ENCODE data around the gene SCO2. TPM values are rescaled to one million over a fixed set of nuclear protein-coding genes. Genes with fewer than 3 reads are reported as not detected.

The SCO2 gene
- polyA plus RNA-seq, 1 donor (not counting 4 experiments of a cell fraction or from before 2014, with no cell fraction given), result 1.9 TPM

- Histone ChIP-seq H2AFZ (ENCODE audit: control insufficient read depth, low read length) (no peak overlapping the region), H3K27me3 (ENCODE audit: control insufficient read depth, extremely low read depth, insufficient read depth, low read length) (no peaks in the 10 kb centered on the region), H3K9me1 (ENCODE audit: control insufficient read depth, extremely low read depth, insufficient read depth, low read length) (no peaks in the 10 kb centered on the region), H3K4me2 (ENCODE audit: control insufficient read depth, extremely low read depth, insufficient read depth, low read depth, low read length) (no peak overlapping the region), H3K36me3 (ENCODE audit: control insufficient read depth in 2 of 2, extremely low read depth in 1 of 2, insufficient read depth in 2 of 2, low read length in 2 of 2) (peaks cover 6 to 17% of the 10 kb centered on the region in 2 experiments), H3K4me1 (ENCODE audit: control insufficient read depth, extremely low read depth, insufficient read depth, low read length) (peaks cover 12% of the 10 kb centered on the region), H3K9me3 (ENCODE audit: control insufficient read depth, low read depth, low read length) (no peaks in the 10 kb centered on the region), H3K9ac (ENCODE audit: control insufficient read depth, extremely low read depth, insufficient read depth, low read length) (no peak overlapping the region), H4K20me1 (ENCODE audit: control insufficient read depth, extremely low read depth, insufficient read depth, low read length) (no peaks in the 10 kb centered on the region), H3K4me3 (ENCODE audit: control insufficient read depth in 2 of 3, extremely low read depth in 1 of 3, insufficient read depth in 2 of 3, low read depth in 1 of 3, low read length in 3 of 3) (no peak overlapping the region), H3K79me2 (ENCODE audit: control insufficient read depth, insufficient read depth, low read length) (peaks cover 11% of the 10 kb centered on the region), H3K27ac (ENCODE audit: control insufficient read depth, insufficient read depth, low read length) (no peak overlapping the region)
- no peak for TF ChIP-seq EZH2 (IDR thresholded peaks at IDR 0.05; ENCODE audit: low read length)
- TF ChIP-seq CTCF (optimal IDR thresholded peaks at IDR 0.05 in 1 of 3, IDR thresholded peaks at IDR 0.05 in 1 of 3, conservative IDR thresholded peaks at IDR 0.05 in 1 of 3; ENCODE audit: extremely low read depth in 1 of 3, insufficient read depth in 2 of 3, low read length in 3 of 3), result no peak
- FAIRE-seq, result no peak
- DNase-seq (ENCODE audit: low read depth, low spot score), result no peak
- dilution Hi-C loops (cut with MboI; ENCODE audit: extremely low pct_ligation_motif_present, low sequenced_read_pairs), result no loop called here
Measured at GRCh38 chr22:50502096-50502495, 23.3 kb downstream of the SCO2 start.

- no peak for DNase-seq (ENCODE audit: low read depth, low spot score)
- H3K9ac ChIP-seq (ENCODE audit: control insufficient read depth, extremely low read depth, insufficient read depth, low read length), result no peak overlapping the region
- H3K4me1 ChIP-seq (ENCODE audit: control insufficient read depth, extremely low read depth, insufficient read depth, low read length), result peaks cover 12% of the 10 kb centered on the region
- dilution Hi-C loops (cut with MboI; ENCODE audit: extremely low pct_ligation_motif_present, low sequenced_read_pairs), result no loop called here
- H3K4me3 ChIP-seq (ENCODE audit: control insufficient read depth in 2 of 3, extremely low read depth in 1 of 3, insufficient read depth in 2 of 3, low read depth in 1 of 3, low read length in 3 of 3), result no peak overlapping the region
- peaks cover 6 to 13% of the 10 kb centered on the region in 2 experiments for H3K36me3 ChIP-seq (ENCODE audit: control insufficient read depth in 2 of 2, extremely low read depth in 1 of 2, insufficient read depth in 2 of 2, low read length in 2 of 2)
- H2AFZ ChIP-seq (ENCODE audit: control insufficient read depth, low read length), result no peak overlapping the region
- no peaks in the 10 kb centered on the region for H3K79me2 ChIP-seq (ENCODE audit: control insufficient read depth, insufficient read depth, low read length)
- no peak for TF ChIP-seq CTCF (optimal IDR thresholded peaks at IDR 0.05 in 1 of 3, IDR thresholded peaks at IDR 0.05 in 1 of 3, conservative IDR thresholded peaks at IDR 0.05 in 1 of 3; ENCODE audit: extremely low read depth in 1 of 3, insufficient read depth in 2 of 3, low read length in 3 of 3)
- H3K4me2 ChIP-seq (ENCODE audit: control insufficient read depth, extremely low read depth, insufficient read depth, low read depth, low read length), result no peak overlapping the region
- H4K20me1 ChIP-seq (ENCODE audit: control insufficient read depth, extremely low read depth, insufficient read depth, low read length), result no peaks in the 10 kb centered on the region
- H3K9me1 ChIP-seq (ENCODE audit: control insufficient read depth, extremely low read depth, insufficient read depth, low read length), result no peaks in the 10 kb centered on the region
- no peak for FAIRE-seq
- H3K27ac ChIP-seq (ENCODE audit: control insufficient read depth, insufficient read depth, low read length), result no peak overlapping the region
- no peaks in the 10 kb centered on the region for H3K27me3 ChIP-seq (ENCODE audit: control insufficient read depth, extremely low read depth, insufficient read depth, low read length)
- no peaks in the 10 kb centered on the region for H3K9me3 ChIP-seq (ENCODE audit: control insufficient read depth, low read depth, low read length)
Measured at GRCh38 chr22:50500452-50500851, 24.9 kb downstream of the SCO2 start.
